AG09319 (cell line): ENCODE measurements around the gene SHROOM3.
"Not testable (repeated sequence)": the region's sequence is repeated elsewhere in the genome, so short reads cannot be mapped to it uniquely, and the experiment has no call there.

Source experiments
- DNase-seq: peaks from one replicate; pipeline ENCODE4 v3.0.0-alpha.2; 2010; ENCODE audit warnings: low read depth; ENCODE audit errors: extremely low read depth
- TF ChIP-seq, protein P1 (sequence below): IDR thresholded peaks from 2 replicates; pipeline ENCODE4 v1.5.1; 2011; ENCODE audit warnings: low read depth, mild to moderate bottlenecking, inconsistent platforms, low read length, moderate library complexity

SHROOM3 gene

DNA sequence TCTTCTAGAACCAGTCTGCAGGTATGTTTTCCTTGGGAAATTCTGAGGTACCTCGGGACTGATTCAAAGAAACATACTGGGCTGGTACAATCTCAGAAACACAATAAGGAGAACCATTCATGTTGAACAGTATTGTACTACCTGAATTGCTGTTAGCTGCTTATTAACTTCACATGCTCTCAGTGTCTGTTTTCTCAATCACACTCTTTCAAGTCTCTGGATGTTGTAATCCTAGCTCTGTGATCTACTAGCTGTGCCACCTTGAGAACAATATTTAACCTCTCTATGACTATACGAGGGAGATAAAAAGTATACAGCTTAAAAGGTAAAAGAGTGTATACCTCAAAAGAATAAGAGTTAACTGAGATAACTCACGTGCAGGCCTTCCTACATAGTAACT is 24.4 kb upstream of the SHROOM3 start:
- TF ChIP-seq, protein P1, sequence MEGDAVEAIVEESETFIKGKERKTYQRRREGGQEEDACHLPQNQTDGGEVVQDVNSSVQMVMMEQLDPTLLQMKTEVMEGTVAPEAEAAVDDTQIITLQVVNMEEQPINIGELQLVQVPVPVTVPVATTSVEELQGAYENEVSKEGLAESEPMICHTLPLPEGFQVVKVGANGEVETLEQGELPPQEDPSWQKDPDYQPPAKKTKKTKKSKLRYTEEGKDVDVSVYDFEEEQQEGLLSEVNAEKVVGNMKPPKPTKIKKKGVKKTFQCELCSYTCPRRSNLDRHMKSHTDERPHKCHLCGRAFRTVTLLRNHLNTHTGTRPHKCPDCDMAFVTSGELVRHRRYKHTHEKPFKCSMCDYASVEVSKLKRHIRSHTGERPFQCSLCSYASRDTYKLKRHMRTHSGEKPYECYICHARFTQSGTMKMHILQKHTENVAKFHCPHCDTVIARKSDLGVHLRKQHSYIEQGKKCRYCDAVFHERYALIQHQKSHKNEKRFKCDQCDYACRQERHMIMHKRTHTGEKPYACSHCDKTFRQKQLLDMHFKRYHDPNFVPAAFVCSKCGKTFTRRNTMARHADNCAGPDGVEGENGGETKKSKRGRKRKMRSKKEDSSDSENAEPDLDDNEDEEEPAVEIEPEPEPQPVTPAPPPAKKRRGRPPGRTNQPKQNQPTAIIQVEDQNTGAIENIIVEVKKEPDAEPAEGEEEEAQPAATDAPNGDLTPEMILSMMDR = no peak
- DNase-seq = no peak

- no peak for DNase-seq
- TF ChIP-seq, protein P1 = no peak
Observed at GRCh38 chr4:76420188-76420761, 14.8 kb upstream of the SHROOM3 start.

- no peak for DNase-seq
- TF ChIP-seq, protein P1 = no peak
Observed at GRCh38 chr4:76420762-76421581, 14.1 kb upstream of the SHROOM3 start, which contains the start of gene CCDC158. Gene CCDC158 (minus strand): TSS chr4:76421141. CDS start chr4:76403207, 17,934 bp downstream.

DNA sequence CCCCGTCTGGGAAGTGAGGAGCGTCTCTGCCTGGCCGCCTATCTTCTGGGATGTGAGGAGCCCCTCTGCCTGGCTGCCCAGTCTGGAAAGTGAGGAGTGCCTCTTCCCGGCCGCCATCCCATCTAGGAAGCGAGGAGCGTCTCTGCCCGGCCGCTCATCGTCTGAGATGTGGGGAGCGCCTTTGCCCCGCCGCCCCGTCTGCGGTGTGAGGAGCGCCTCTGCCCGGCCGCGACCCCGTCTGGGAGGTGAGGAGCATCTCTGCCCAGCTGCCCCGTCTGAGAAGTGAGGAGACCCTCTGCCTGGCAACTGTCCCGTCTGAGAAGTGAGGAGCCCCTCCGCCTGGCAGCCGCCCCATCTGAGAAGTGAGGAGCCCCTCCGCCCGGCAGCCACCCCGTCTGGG is 11.9 kb upstream of the SHROOM3 start:
- DNase-seq = not testable (repeated sequence)

DNA sequence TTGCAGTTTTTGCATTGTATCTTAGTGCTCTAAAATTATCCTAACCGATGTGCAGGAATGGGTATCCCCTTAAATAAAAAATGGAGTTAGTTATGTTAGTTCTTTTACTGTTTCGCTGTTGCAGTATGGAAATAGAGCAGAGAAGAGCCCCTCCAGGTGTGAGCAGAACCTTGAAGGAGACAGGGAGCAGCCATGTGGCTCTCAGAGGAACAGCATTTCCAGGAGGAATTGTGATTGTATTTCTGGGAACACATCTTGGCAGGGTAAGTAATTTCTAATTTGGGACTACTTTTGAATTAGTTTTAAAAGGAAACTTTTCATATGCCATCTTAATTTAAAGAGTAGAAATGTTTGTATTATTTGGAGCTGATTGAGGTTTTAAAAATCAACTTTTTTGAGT is 8.8 kb upstream of the SHROOM3 start:
- no peak for DNase-seq
- TF ChIP-seq, protein P1 = no peak; the same call in none of the 2 replicates

- TF ChIP-seq, protein P1 = no peak
- DNase-seq = no peak
Observed at GRCh38 chr4:76429636-76430035, 5.4 kb upstream of the SHROOM3 start.

DNA sequence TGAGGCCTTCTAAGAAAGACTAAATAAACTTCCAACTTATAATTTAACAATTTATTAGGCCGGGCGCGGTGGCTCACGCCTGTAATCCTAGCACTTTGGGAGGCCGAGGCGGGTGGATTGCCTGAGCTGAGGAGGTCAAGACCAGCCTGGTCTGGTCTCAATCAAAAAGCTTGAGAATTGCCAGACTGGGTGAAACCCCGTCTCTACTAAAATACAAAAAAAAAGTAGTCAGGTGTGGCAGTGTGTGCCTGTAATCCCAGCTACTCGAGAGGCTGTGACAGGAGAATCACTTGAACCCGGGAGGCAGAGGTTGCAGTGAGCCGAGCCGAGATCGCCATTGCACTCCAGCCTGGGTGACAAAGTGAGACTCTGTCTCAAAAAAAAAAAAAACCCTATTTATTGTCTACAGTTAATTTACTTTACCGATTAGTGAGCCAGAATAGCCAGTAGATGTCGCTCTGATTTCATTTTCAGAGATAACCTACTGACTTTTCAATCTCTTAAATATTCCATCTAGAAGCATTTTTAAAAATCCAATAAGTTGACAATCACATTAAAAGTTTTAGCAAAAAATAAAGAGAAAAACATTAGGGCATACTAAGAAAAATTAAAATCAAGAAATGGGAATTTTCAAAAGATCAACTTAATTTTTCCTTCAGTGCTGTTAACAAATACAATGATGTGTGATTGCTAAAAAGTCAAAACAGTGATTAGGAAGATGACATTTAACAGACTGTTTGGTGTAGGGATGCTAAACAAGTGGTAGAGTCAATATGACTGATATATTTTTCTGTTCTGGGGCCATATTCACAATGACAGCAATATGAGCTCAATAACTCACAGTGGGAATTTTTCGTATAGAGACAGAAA is 4.3 kb upstream of the SHROOM3 start:
- TF ChIP-seq, protein P1 = peak; percentile 67
- peak; percentile 25 for DNase-seq
